Ammon's horn (tissue), 1 donor: ENCODE measurements around the gene C1orf159.

ENCODE experiments used
- DNase-seq: peaks from one replicate; pipeline ENCODE4 v3.0.0-alpha.2; 2016; ENCODE audit warnings: low spot score

Gene C1orf159

GRCh38 chr1:1038694-1039093 is 77.2 kb downstream of the C1orf159 start:
- no peak for DNase-seq

GRCh38 chr1:1037366-1038327 is 78.2 kb downstream of the C1orf159 start:
- no peak for DNase-seq

GRCh38 chr1:1035291-1035943 is 80.5 kb downstream of the C1orf159 start:
- no peak for DNase-seq

GRCh38 chr1:1034439-1034781 is 81.5 kb downstream of the C1orf159 start:
- DNase-seq, result no peak

GRCh38 chr1:1033731-1034438 is 82.0 kb downstream of the C1orf159 start:
- no peak for DNase-seq

GRCh38 chr1:1033009-1033587 is 82.8 kb downstream of the C1orf159 start:
- DNase-seq, result peak; percentile 86

GRCh38 chr1:1032424-1032823 is 83.5 kb downstream of the C1orf159 start:
- DNase-seq, result no peak
